IMR-90 (cell line): Measurements from ENCODE around the gene CRIP1. TPM values are rescaled to one million over a fixed set of nuclear protein-coding genes. Genes with fewer than 3 reads are reported as not detected.

Source experiments
- ATAC-seq: fragments of 200-7000 bp; cut with Tn5 transposase; 2 replicates; pipeline ENCODE4 v1.9.1; 2020; ENCODE audit warnings: low read depth, mild to moderate bottlenecking, moderate library complexity
- BruUV-seq: library from RNA; stranded (reverse); fragments of 400-500 nt; replicated peaks from 2 replicates; lab custom pipeline; 2021; lab: Mats Ljungman, UMichigan
- CTCF ChIA-PET: fragments of 300-600 bp; formaldehyde crosslinking; extraction: SDS; loops from one replicate; lab custom pipeline; 2021; ENCODE audit warnings: antibody characterized with exemption; lab: Yijun Ruan, JAX
- POLR2A ChIA-PET: fragments of 300-600 bp; sonication (Branson Sonifier 250); formaldehyde crosslinking; loops from one replicate; lab custom pipeline; 2022; ENCODE audit warnings: antibody characterized with exemption; ENCODE audit not compliant: unreplicated experiment; lab: Charles Lee
- DNase-seq: peaks from one replicate; pipeline ENCODE4 v3.0.0; 2013
- H2AFZ ChIP-seq: replicated peaks from 2 replicates; pipeline ENCODE3; 2013; ENCODE audit warnings: low read length, mild to moderate bottlenecking; ENCODE audit not compliant: poor library complexity
- H2AK5ac ChIP-seq: 2 replicates; pipeline ENCODE4 v1.6.1; 2013; ENCODE audit warnings: low read depth, low read length, inconsistent platforms
- H2AK9ac ChIP-seq: replicated peaks from 2 replicates; pipeline ENCODE3; 2013; ENCODE audit warnings: mild to moderate bottlenecking, low read depth, low read length, moderate library complexity; ENCODE audit not compliant: poor library complexity
- H2BK120ac ChIP-seq: 2 replicates; pipeline ENCODE4 v1.6.1; 2013; ENCODE audit warnings: low read depth, low read length, inconsistent platforms
- H2BK15ac ChIP-seq: 3 replicates; pipeline ENCODE4 v1.6.1; 2013; ENCODE audit warnings: low read depth, low read length, inconsistent platforms
- H2BK20ac ChIP-seq: 2 replicates; pipeline ENCODE4 v1.6.1; 2013; ENCODE audit warnings: low read depth, mild to moderate bottlenecking, inconsistent platforms, low read length, moderate library complexity
- H2BK5ac ChIP-seq: 2 replicates; pipeline ENCODE4 v1.6.1; 2013; ENCODE audit warnings: mild to moderate bottlenecking, low read depth, low read length, inconsistent platforms; ENCODE audit not compliant: poor library complexity, severe bottlenecking
- H3K14ac ChIP-seq: replicated peaks from 2 replicates; pipeline ENCODE4 v1.6.1; 2013; ENCODE audit warnings: low read depth, low read length, inconsistent platforms
- H3K18ac ChIP-seq: 2 replicates; pipeline ENCODE4 v1.6.1; 2013; ENCODE audit warnings: low read depth, low read length, control low read depth
- H3K23ac ChIP-seq: 2 replicates; pipeline ENCODE4 v1.6.1; 2013; ENCODE audit warnings: low read depth, low read length, inconsistent platforms
- H3K27ac ChIP-seq: 2 replicates; pipeline ENCODE4 v1.5.1; 2013; ENCODE audit warnings: mild to moderate bottlenecking, control low read depth, low read length; ENCODE audit not compliant: insufficient read depth
- H3K27me3 ChIP-seq: 2 replicates; pipeline ENCODE4 v1.6.1; 2013; ENCODE audit warnings: low read length; ENCODE audit not compliant: control insufficient read depth, insufficient read depth
- H3K36me3 ChIP-seq: 2 replicates; pipeline ENCODE4 v1.6.1; 2013; ENCODE audit warnings: low read length, mixed read lengths; ENCODE audit not compliant: control insufficient read depth, insufficient read depth
- H3K4ac ChIP-seq: 2 replicates; pipeline ENCODE4 v1.6.1; 2013; ENCODE audit warnings: low read depth, low read length, inconsistent platforms
- H3K4me1 ChIP-seq: 2 replicates; pipeline ENCODE4 v1.6.1; 2013; ENCODE audit warnings: low read length, mixed read lengths; ENCODE audit not compliant: control insufficient read depth, insufficient read depth
- H3K4me2 ChIP-seq: 2 replicates; pipeline ENCODE4 v1.6.1; 2013; ENCODE audit warnings: low read depth, mild to moderate bottlenecking, control low read depth, low read length, moderate library complexity
- H3K4me3 ChIP-seq: 2 replicates; pipeline ENCODE4 v1.5.1; 2013; ENCODE audit warnings: low read depth, mild to moderate bottlenecking, control low read depth, low read length, moderate library complexity; ENCODE audit not compliant: insufficient read depth
- H3K56ac ChIP-seq: 2 replicates; pipeline ENCODE4 v1.6.1; 2013; ENCODE audit warnings: low read length, inconsistent platforms; ENCODE audit not compliant: insufficient read depth; ENCODE audit errors: extremely low read depth
- H3K79me1 ChIP-seq, 2 experiments: 2 replicates each; pipeline ENCODE4 v1.6.1; 2013; ENCODE audit warnings: low read length in 2 of 2, inconsistent platforms in 1 of 2, low read depth in 1 of 2
- H3K9ac ChIP-seq: 2 replicates; pipeline ENCODE4 v1.6.1; 2013; ENCODE audit warnings: low read depth, low read length, control low read depth
- H3K9me1 ChIP-seq: 2 replicates; pipeline ENCODE4 v1.6.1; 2013; ENCODE audit warnings: low read length, inconsistent platforms; ENCODE audit not compliant: insufficient read depth
- H3K9me3 ChIP-seq: 2 replicates; pipeline ENCODE4 v1.6.1; 2013; ENCODE audit warnings: low read length; ENCODE audit not compliant: control insufficient read depth, insufficient read depth
- H4K20me1 ChIP-seq: 2 replicates; pipeline ENCODE4 v1.6.1; 2013; ENCODE audit warnings: low read length, inconsistent platforms; ENCODE audit not compliant: insufficient read depth
- H4K5ac ChIP-seq: 2 replicates; pipeline ENCODE4 v1.6.1; 2013; ENCODE audit warnings: mild to moderate bottlenecking, low read depth, low read length, control low read depth
- H4K8ac ChIP-seq, 2 experiments: 2 replicates each; pipeline ENCODE4 v1.6.1; 2013; ENCODE audit warnings: low read depth in 2 of 2, low read length in 2 of 2, control low read depth in 1 of 2, inconsistent platforms in 1 of 2
- H4K91ac ChIP-seq: 2 replicates; pipeline ENCODE4 v1.6.1; 2013; ENCODE audit warnings: low read depth, low read length, inconsistent platforms; ENCODE audit not compliant: insufficient read depth
- BHLHE40 ChIP-seq: fragments of 150-350 bp; IDR thresholded peaks from 2 replicates; pipeline ENCODE4 v1.6.1; 2016; ENCODE audit warnings: mild to moderate bottlenecking, low read depth, low read length
- MAFK ChIP-seq: IDR thresholded peaks from 2 replicates; pipeline ENCODE4 v1.6.1; 2012; ENCODE audit warnings: low read depth, low read length, improper control_type of control experiment
- MXI1 ChIP-seq: IDR thresholded peaks from 2 replicates; pipeline ENCODE4 v1.6.1; 2012; ENCODE audit warnings: low read depth, mild to moderate bottlenecking, low read length, moderate library complexity, borderline replicate concordance
- NFE2L2 ChIP-seq: fragments of 150-350 bp; IDR thresholded peaks from 2 replicates; pipeline ENCODE4 v1.6.1; 2016; ENCODE audit warnings: low read depth, mild to moderate bottlenecking, low read length
- WGBS, 2 experiments: methylation state at CpG; one replicate each; pipeline versions ENCODE4 v1.1.5 to v1.1.7; 2013; ENCODE audit warnings: missing lambda C conversion rate in 2 of 2; ENCODE audit not compliant: insufficient read length in 1 of 2; ENCODE audit errors: extremely low coverage in 2 of 2; 5-methylcytosine and 5-hydroxymethylcytosine counted together
- dilution Hi-C: fragments of 300-500 bp; cut with HindIII; formaldehyde crosslinking; loops from one replicate; pipeline ENCODE4 v1.14.3; 2018; ENCODE audit warnings: low sequenced_read_pairs; ENCODE audit not compliant: unreplicated experiment
- in situ Hi-C: fragments of 300-500 bp; cut with MboI; formaldehyde crosslinking; loops from 3 replicates; pipeline ENCODE4 v1.14.3; 2019; ENCODE audit warnings: low sequenced_read_pairs, inconsistent platforms, mixed read lengths
- intact Hi-C: fragments of 100-400 bp; cut with micrococcal nuclease; formaldehyde crosslinking; loops from 2 replicates; pipeline ENCODE4 v1.10.0; 2022
- polyA plus RNA-seq, 3 experiments: library from polyadenylated mRNA; depleted of rRNA; stranded (reverse); fragments of >200 nt; gene quantifications; 2 replicates each; pipeline ENCODE4 v1.2.3, GENCODE V29; 2012; ENCODE audit warnings: low replicate concordance in 1 of 3
- total RNA-seq: library from RNA; depleted of rRNA; stranded (reverse); fragments of >200 nt; gene quantifications from 2 replicates; pipeline ENCODE4 v1.2.3, GENCODE V29; 2012

CRIP1 gene
- total and polyA plus RNA-seq, 2 of the 4 experiments (the other 2 are of a cell fraction): 0.21 TPM; not detected in 1

DNA sequence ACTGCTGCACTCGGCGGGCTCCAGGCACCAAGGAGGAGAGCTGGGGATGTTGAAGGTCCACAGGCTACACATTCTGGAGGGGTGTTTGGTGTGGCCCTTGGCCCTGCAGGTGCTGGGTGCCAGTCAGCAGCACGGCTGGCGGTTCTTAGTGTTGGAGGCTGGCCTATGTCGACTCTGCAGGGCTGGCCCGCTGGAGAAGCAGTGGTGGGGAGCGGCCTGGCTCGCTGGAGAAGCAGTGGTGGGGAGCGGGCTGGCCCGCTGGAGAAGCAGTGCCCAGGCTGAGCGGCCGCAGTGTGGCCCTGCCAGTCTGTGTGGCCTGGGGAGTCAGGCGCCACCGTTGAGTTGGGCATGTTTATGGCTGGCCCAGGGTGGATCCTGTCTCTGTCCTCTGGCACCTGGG is 39.7 kb upstream of the CRIP1 start:
- Histone ChIP-seq H3K36me3 (peaks cover 32% of the 10 kb centered on the region), H3K14ac (no peak overlapping the region), H4K20me1 (peaks cover 31% of the 10 kb centered on the region), H3K27me3 (no peaks in the 10 kb centered on the region), H4K91ac (no peak overlapping the region), H3K9ac (no peak overlapping the region), H4K8ac (no peak overlapping the region), H3K56ac (no peak overlapping the region), H3K79me1 (peaks cover 5 to 43% of the 10 kb centered on the region in 2 experiments; a peak in 3 of 4 replicates), H3K9me3 (no peaks in the 10 kb centered on the region), H3K27ac (no peak overlapping the region), H2AK5ac (no peak overlapping the region), H3K9me1 (no peaks in the 10 kb centered on the region), H3K18ac (no peak overlapping the region), H2BK5ac (no peak overlapping the region), H2AFZ (no peak overlapping the region), H3K4ac (no peak overlapping the region), H3K23ac (no peak overlapping the region), H3K4me3 (no peak overlapping the region), H4K5ac (no peak overlapping the region), H3K4me1 (no peaks in the 10 kb centered on the region), H2BK15ac (no peak overlapping the region), H2BK20ac (no peak overlapping the region), H2AK9ac (no peak overlapping the region), H3K4me2 (no peak overlapping the region), H2BK120ac (no peak overlapping the region)
- BruUV-seq: no TSS peak
- TF ChIP-seq NFE2L2: no peak
- no peak for TF ChIP-seq BHLHE40
- no peak for TF ChIP-seq MXI1
- TF ChIP-seq MAFK: no peak
- CTCF ChIA-PET: interaction anchor here (0.6 kb wide), 1 partner anchor 64 kb away, joined by 3 read pairs; no protein-coding TSS in a partner anchor
- DNase-seq (no peak), ATAC-seq (no peak)
- POLR2A ChIA-PET: no interaction called here
- dilution Hi-C loops (no loop called here), in situ Hi-C loops (no loop called here), intact Hi-C loops (no loop called here)
- 92% methylated on average over 10 of the region's 14 CpGs; no CpG with 5 or more reads in 1 of the 2 experiments for WGBS, 2 experiments
